ENCODE results near the gene ARHGEF2. TPM values are rescaled to one million over a fixed set of nuclear protein-coding genes. Genes with fewer than 3 reads are reported as not detected.
A peak's percentile ranks its signal among the peaks of the same experiment; 100 is the strongest.

Gene ARHGEF2
- polyA plus RNA-seq, 2 of the 4 experiments (the other 2 are of a cell fraction): 21.3 to 67.4 TPM

- H3K4me1 ChIP-seq: peaks cover 6% of the 10 kb centered on the region
- POLR2A ChIA-PET: no interaction called here
- DNase-seq (ENCODE audit: low read depth in 1 of 2, low spot score in 1 of 2): no peak
- H3K4me3 ChIP-seq: no peak overlapping the region
- H3K9me3 ChIP-seq: no peaks in the 10 kb centered on the region
- ATAC-seq: no peak
- TF ChIP-seq TFCP2L1 (CRISPR knock-in tag; IDR thresholded peaks at IDR 0.05) (no peak), HES2 (IDR thresholded peaks at IDR 0.05) (no peak), HDAC2 (IDR thresholded peaks at IDR 0.05) (no peak), JUNB (IDR thresholded peaks at IDR 0.05) (no peak), FOSB (CRISPR knock-in tag; IDR thresholded peaks at IDR 0.05) (no peak), POLR2AphosphoS2 (conservative IDR thresholded peaks at IDR 0.05; ENCODE audit: low read length) (no peak), MYC (IDR thresholded peaks at IDR 0.05; ENCODE audit: borderline replicate concordance, low read length) (no peak), NPAS2 (CRISPR knock-in tag; IDR thresholded peaks at IDR 0.05; ENCODE audit: borderline replicate concordance) (no peak), ZNF302 (CRISPR knock-in tag; IDR thresholded peaks at IDR 0.05) (no peak)
- TF ChIP-seq, protein P1, sequence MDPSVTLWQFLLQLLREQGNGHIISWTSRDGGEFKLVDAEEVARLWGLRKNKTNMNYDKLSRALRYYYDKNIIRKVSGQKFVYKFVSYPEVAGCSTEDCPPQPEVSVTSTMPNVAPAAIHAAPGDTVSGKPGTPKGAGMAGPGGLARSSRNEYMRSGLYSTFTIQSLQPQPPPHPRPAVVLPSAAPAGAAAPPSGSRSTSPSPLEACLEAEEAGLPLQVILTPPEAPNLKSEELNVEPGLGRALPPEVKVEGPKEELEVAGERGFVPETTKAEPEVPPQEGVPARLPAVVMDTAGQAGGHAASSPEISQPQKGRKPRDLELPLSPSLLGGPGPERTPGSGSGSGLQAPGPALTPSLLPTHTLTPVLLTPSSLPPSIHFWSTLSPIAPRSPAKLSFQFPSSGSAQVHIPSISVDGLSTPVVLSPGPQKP (IDR thresholded peaks at IDR 0.05; ENCODE audit: low read depth, low read length): no peak
- H3K27ac ChIP-seq: no peak overlapping the region
- no peak for FAIRE-seq
- no peak overlapping the region for H3K4me2 ChIP-seq
- CTCF ChIA-PET: interaction anchor here (0.7 to 24.7 kb wide), 5 partner anchors 9 to 52 kb away, joined by 3 to 423 read pairs (median 5); partner anchors contain the start of gene RXFP4
- WGBS (ENCODE audit: missing lambda C conversion rate): 58% methylated on average over 3 of the region's 3 CpGs
Measured at GRCh38 chr1:155993595-155993994, 15.2 kb upstream of the ARHGEF2 start.

DNA sequence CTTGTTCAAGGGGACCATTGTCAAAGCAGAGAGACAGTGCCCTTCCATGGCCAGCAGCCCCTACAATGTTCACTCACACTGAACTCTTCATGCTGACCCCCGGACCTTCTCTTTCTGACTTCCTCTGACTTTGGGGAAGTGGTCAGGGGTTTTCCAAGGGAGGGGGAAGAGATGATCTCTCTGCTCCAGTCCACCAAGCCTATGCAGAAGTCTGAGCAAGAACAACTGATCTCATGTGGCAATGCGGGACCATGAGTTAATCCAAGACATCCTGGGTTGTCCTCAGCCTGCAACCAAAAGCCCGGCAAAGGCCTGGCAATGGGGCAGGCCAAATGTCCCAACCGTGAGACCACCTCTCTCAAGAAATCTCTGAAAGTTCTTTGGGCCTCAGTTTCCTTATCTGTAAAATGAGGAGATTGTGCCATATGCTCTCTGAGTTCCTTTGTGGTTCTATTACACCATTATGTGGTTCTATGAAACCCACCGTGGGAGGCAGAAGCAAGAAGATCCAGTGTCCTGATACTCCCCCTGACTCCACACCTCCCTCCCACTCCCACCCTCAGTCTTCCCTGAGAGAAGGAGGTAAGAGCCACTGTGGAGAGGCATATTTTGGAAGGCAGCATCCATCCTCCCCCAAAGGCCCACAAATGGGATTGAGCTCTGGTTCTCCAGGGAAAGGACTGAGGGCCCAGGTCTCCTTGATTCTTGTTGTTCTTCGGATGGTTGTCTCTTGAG lies 11.8 kb upstream of the ARHGEF2 start:
- Histone ChIP-seq H3K4me2 (no peak overlapping the region), H3K4me1 (peaks cover 6% of the 10 kb centered on the region), H3K4me3 (no peak overlapping the region), H3K9me3 (no peaks in the 10 kb centered on the region), H3K27ac (peak overlapping the region in 1 of 2 experiments; percentile 42; a peak in 1 of 6 replicates)
- TF ChIP-seq PHF8 (IDR thresholded peaks at IDR 0.05; ENCODE audit: borderline replicate concordance, low read depth): no peak
- TF ChIP-seq CTCF (IDR thresholded peaks at IDR 0.05): no peak
- TF ChIP-seq SMC3 (IDR thresholded peaks at IDR 0.05): no peak
- TF ChIP-seq SREBF2 (IDR thresholded peaks at IDR 0.05): no peak
- TF ChIP-seq MAFK (IDR thresholded peaks at IDR 0.05; ENCODE audit: partially characterized antibody): no peak
- no peak for TF ChIP-seq HEYL (CRISPR knock-in tag; IDR thresholded peaks at IDR 0.05)
- TF ChIP-seq MYC (IDR thresholded peaks at IDR 0.05; ENCODE audit: borderline replicate concordance, low read length): no peak
- no peak for TF ChIP-seq ATOH8 (CRISPR knock-in tag; IDR thresholded peaks at IDR 0.05; ENCODE audit: low read depth)
- TF ChIP-seq FOSL2 (IDR thresholded peaks at IDR 0.05): no peak
- no peak for TF ChIP-seq FOSL2 (CRISPR knock-in tag; IDR thresholded peaks at IDR 0.05)
- TF ChIP-seq, protein P2, sequence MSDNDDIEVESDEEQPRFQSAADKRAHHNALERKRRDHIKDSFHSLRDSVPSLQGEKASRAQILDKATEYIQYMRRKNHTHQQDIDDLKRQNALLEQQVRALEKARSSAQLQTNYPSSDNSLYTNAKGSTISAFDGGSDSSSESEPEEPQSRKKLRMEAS (IDR thresholded peaks at IDR 0.05): no peak
- no peak for TF ChIP-seq RAD21 (conservative IDR thresholded peaks at IDR 0.05 in 1 of 2, IDR thresholded peaks at IDR 0.05 in 1 of 2)
- TF ChIP-seq EP300 (IDR thresholded peaks at IDR 0.05): no peak
- no peak for TF ChIP-seq ZC3H11A (IDR thresholded peaks at IDR 0.05)
- TF ChIP-seq TP53 (CRISPR knock-in tag; IDR thresholded peaks at IDR 0.05): no peak
- no peak for TF ChIP-seq CBX8 (IDR thresholded peaks at IDR 0.05)
- TF ChIP-seq ZSCAN20 (CRISPR knock-in tag; IDR thresholded peaks at IDR 0.05): no peak
- no peak for TF ChIP-seq RCOR1 (IDR thresholded peaks at IDR 0.05; ENCODE audit: low read depth, low read length)
- WGBS (ENCODE audit: missing lambda C conversion rate): 75% methylated on average over 6 of the region's 6 CpGs
- ATAC-seq (no peak; a peak in 1 of 6 replicates), FAIRE-seq (no peak), DNase-seq (ENCODE audit: low read depth in 1 of 2, low spot score in 1 of 2) (no peak)
- ChIA-PET POLR2A (interaction anchor here (1.5 kb wide), 1 partner anchor 56 kb away, joined by 4 read pairs; the partner anchor contains the start of gene KHDC4), CTCF (interaction anchor here (0.6 to 24.7 kb wide), 38 partner anchors 8 to 264 kb away, joined by 3 to 423 read pairs (median 4); partner anchors contain the start of genes ARHGEF2, GON4L, KHDC4 and RAB25)
